ENCODE data around the gene SLC25A21.
"Not testable (repeated sequence)": the region's sequence is repeated elsewhere in the genome, so short reads cannot be mapped to it uniquely, and the experiment has no call there.

The SLC25A21 gene

GRCh38 chr14:36700651-36701050 is 471.8 kb downstream of the SLC25A21 start:
- no peak overlapping the region for H2AK5ac ChIP-seq (ENCODE audit: low read depth, low read length)
- no peak overlapping the region for H2BK120ac ChIP-seq (ENCODE audit: low read depth, low read length)
- H3K27ac ChIP-seq (replicated peaks; ENCODE audit: low read length) = no peak overlapping the region
- H3K18ac ChIP-seq (ENCODE audit: low read length) = no peak overlapping the region
- no peak overlapping the region for H2BK15ac ChIP-seq (ENCODE audit: low read length)
- no peaks in the 10 kb centered on the region for H3K79me1 ChIP-seq (ENCODE audit: low read depth, low read length)
- H2AFZ ChIP-seq (ENCODE audit: low read length) = no peak overlapping the region
- no peak overlapping the region for H3K4me3 ChIP-seq (ENCODE audit: low read length in 2 of 2)
- no peak overlapping the region for H4K8ac ChIP-seq (ENCODE audit: low read depth, low read length)
- no peak overlapping the region for H4K91ac ChIP-seq (ENCODE audit: low read depth, low read length, poor library complexity)
- H3K27me3 ChIP-seq (ENCODE audit: control insufficient read depth in 3 of 3, insufficient read depth in 3 of 3, low read depth in 1 of 3, low read length in 3 of 3) = no peaks in the 10 kb centered on the region
- no peak overlapping the region for H3K4ac ChIP-seq (ENCODE audit: low read length)
- H3K9me3 ChIP-seq (replicated peaks in 1 of 2; ENCODE audit: control insufficient read depth in 2 of 2, insufficient read depth in 1 of 2, low read depth in 1 of 2, low read length in 2 of 2) = no peaks in the 10 kb centered on the region
- peaks cover 0 to 2% of the 10 kb centered on the region in 2 donors for H3K4me1 ChIP-seq (ENCODE audit: control insufficient read depth in 2 of 2, insufficient read depth in 1 of 2, low read depth in 1 of 2, low read length in 2 of 2)
- WGBS, 2 donors (ENCODE audit: extremely low coverage in 2 of 2, insufficient read length in 2 of 2, insufficient replicate concordance in 1 of 2) = no CpG with 5 or more reads among the region's 1 CpG
- no peak overlapping the region for H3K14ac ChIP-seq (ENCODE audit: low read length)
- H3K23ac ChIP-seq (ENCODE audit: low read depth, low read length, poor library complexity) = no peak overlapping the region
- H2BK12ac ChIP-seq (ENCODE audit: low read length) = no peak overlapping the region
- H2BK5ac ChIP-seq (ENCODE audit: low read length) = no peak overlapping the region
- DNase-seq (ENCODE audit: low spot score) = no peak
- H3K4me2 ChIP-seq (ENCODE audit: insufficient read depth, low read length, poor library complexity, severe bottlenecking) = no peak overlapping the region
- no peaks in the 10 kb centered on the region for H3K36me3 ChIP-seq (replicated peaks in 1 of 2; ENCODE audit: control insufficient read depth in 2 of 2, insufficient read depth in 2 of 2, low read length in 2 of 2)
- no peak overlapping the region for H3K9ac ChIP-seq (ENCODE audit: low read depth, low read length, poor library complexity)

- H3K18ac ChIP-seq (ENCODE audit: low read length) = peak overlapping the region; percentile 8
- H2BK15ac ChIP-seq (ENCODE audit: low read length); H3K9me3 ChIP-seq (replicated peaks in 1 of 2; ENCODE audit: control insufficient read depth in 2 of 2, insufficient read depth in 1 of 2, low read depth in 1 of 2, low read length in 2 of 2); H3K27me3 ChIP-seq (ENCODE audit: control insufficient read depth in 3 of 3, insufficient read depth in 3 of 3, low read depth in 1 of 3, low read length in 3 of 3); H2BK120ac ChIP-seq (ENCODE audit: low read depth, low read length); H3K14ac ChIP-seq (ENCODE audit: low read length); H3K4ac ChIP-seq (ENCODE audit: low read length); H2BK12ac ChIP-seq (ENCODE audit: low read length); H2AK5ac ChIP-seq (ENCODE audit: low read depth, low read length); H4K8ac ChIP-seq (ENCODE audit: low read depth, low read length); H3K9ac ChIP-seq (ENCODE audit: low read depth, low read length, poor library complexity); H2AFZ ChIP-seq (ENCODE audit: low read length); H3K79me1 ChIP-seq (ENCODE audit: low read depth, low read length); H3K4me1 ChIP-seq (ENCODE audit: control insufficient read depth in 2 of 2, insufficient read depth in 1 of 2, low read depth in 1 of 2, low read length in 2 of 2); H3K4me2 ChIP-seq (ENCODE audit: insufficient read depth, low read length, poor library complexity, severe bottlenecking); H3K4me3 ChIP-seq (ENCODE audit: low read length in 2 of 2); H3K27ac ChIP-seq (replicated peaks; ENCODE audit: low read length); H2BK5ac ChIP-seq (ENCODE audit: low read length); H3K36me3 ChIP-seq (replicated peaks in 1 of 2; ENCODE audit: control insufficient read depth in 2 of 2, insufficient read depth in 2 of 2, low read length in 2 of 2); H3K23ac ChIP-seq (ENCODE audit: low read depth, low read length, poor library complexity); DNase-seq (ENCODE audit: low spot score): not testable (repeated sequence)
- H4K91ac ChIP-seq (ENCODE audit: low read depth, low read length, poor library complexity) = peak overlapping the region; percentile 64
- WGBS, 2 donors (ENCODE audit: extremely low coverage in 2 of 2, insufficient read length in 2 of 2, insufficient replicate concordance in 1 of 2) = no CpG with 5 or more reads among the region's 7 CpGs
Observed at GRCh38 chr14:36699420-36699819, 473.0 kb downstream of the SLC25A21 start.

- H2BK12ac ChIP-seq (ENCODE audit: low read length) = no peak overlapping the region
- no peak overlapping the region for H3K9ac ChIP-seq (ENCODE audit: low read depth, low read length, poor library complexity)
- H3K27me3 ChIP-seq (ENCODE audit: control insufficient read depth in 3 of 3, insufficient read depth in 3 of 3, low read depth in 1 of 3, low read length in 3 of 3) = no peaks in the 10 kb centered on the region
- no peak overlapping the region for H2BK5ac ChIP-seq (ENCODE audit: low read length)
- no peak overlapping the region for H4K8ac ChIP-seq (ENCODE audit: low read depth, low read length)
- H3K9me3 ChIP-seq (replicated peaks in 1 of 2; ENCODE audit: control insufficient read depth in 2 of 2, insufficient read depth in 1 of 2, low read depth in 1 of 2, low read length in 2 of 2) = no peaks in the 10 kb centered on the region
- H3K23ac ChIP-seq (ENCODE audit: low read depth, low read length, poor library complexity) = no peak overlapping the region
- H4K91ac ChIP-seq (ENCODE audit: low read depth, low read length, poor library complexity) = no peak overlapping the region
- DNase-seq (ENCODE audit: low spot score) = no peak
- H3K4ac ChIP-seq (ENCODE audit: low read length) = no peak overlapping the region
- no peak overlapping the region for H2AFZ ChIP-seq (ENCODE audit: low read length)
- no peak overlapping the region for H2BK15ac ChIP-seq (ENCODE audit: low read length)
- H3K36me3 ChIP-seq (replicated peaks in 1 of 2; ENCODE audit: control insufficient read depth in 2 of 2, insufficient read depth in 2 of 2, low read length in 2 of 2) = no peaks in the 10 kb centered on the region
- H3K14ac ChIP-seq (ENCODE audit: low read length) = no peak overlapping the region
- no peak overlapping the region for H3K4me2 ChIP-seq (ENCODE audit: insufficient read depth, low read length, poor library complexity, severe bottlenecking)
- WGBS, 2 donors (ENCODE audit: extremely low coverage in 2 of 2, insufficient read length in 2 of 2, insufficient replicate concordance in 1 of 2) = no CpG with 5 or more reads among the region's 1 CpG
- H3K27ac ChIP-seq (replicated peaks; ENCODE audit: low read length) = no peak overlapping the region
- no peak overlapping the region for H2BK120ac ChIP-seq (ENCODE audit: low read depth, low read length)
- H3K4me3 ChIP-seq (ENCODE audit: low read length in 2 of 2) = no peak overlapping the region
- peaks cover 0 to 3% of the 10 kb centered on the region in 2 donors for H3K4me1 ChIP-seq (ENCODE audit: control insufficient read depth in 2 of 2, insufficient read depth in 1 of 2, low read depth in 1 of 2, low read length in 2 of 2)
- H3K79me1 ChIP-seq (ENCODE audit: low read depth, low read length) = no peaks in the 10 kb centered on the region
- no peak overlapping the region for H3K18ac ChIP-seq (ENCODE audit: low read length)
- H2AK5ac ChIP-seq (ENCODE audit: low read depth, low read length) = no peak overlapping the region
Observed at GRCh38 chr14:36690311-36691040, 481.9 kb downstream of the SLC25A21 start.

GRCh38 chr14:36684946-36685345 is 487.5 kb downstream of the SLC25A21 start:
- no peak overlapping the region for H3K23ac ChIP-seq (ENCODE audit: low read depth, low read length, poor library complexity)
- no peak overlapping the region for H3K4ac ChIP-seq (ENCODE audit: low read length)
- H3K27ac ChIP-seq (replicated peaks; ENCODE audit: low read length) = no peak overlapping the region
- H3K79me1 ChIP-seq (ENCODE audit: low read depth, low read length) = no peaks in the 10 kb centered on the region
- no peak for DNase-seq (ENCODE audit: low spot score)
- no peak overlapping the region for H3K4me3 ChIP-seq (ENCODE audit: low read length in 2 of 2)
- no peak overlapping the region for H2BK15ac ChIP-seq (ENCODE audit: low read length)
- no peaks in the 10 kb centered on the region for H3K9me3 ChIP-seq (replicated peaks in 1 of 2; ENCODE audit: control insufficient read depth in 2 of 2, insufficient read depth in 1 of 2, low read depth in 1 of 2, low read length in 2 of 2)
- H3K4me2 ChIP-seq (ENCODE audit: insufficient read depth, low read length, poor library complexity, severe bottlenecking) = no peak overlapping the region
- no peaks in the 10 kb centered on the region for H3K36me3 ChIP-seq (replicated peaks in 1 of 2; ENCODE audit: control insufficient read depth in 2 of 2, insufficient read depth in 2 of 2, low read length in 2 of 2)
- H3K27me3 ChIP-seq (ENCODE audit: control insufficient read depth in 3 of 3, insufficient read depth in 3 of 3, low read depth in 1 of 3, low read length in 3 of 3) = no peaks in the 10 kb centered on the region
- H2AFZ ChIP-seq (ENCODE audit: low read length) = no peak overlapping the region
- no peak overlapping the region for H2BK12ac ChIP-seq (ENCODE audit: low read length)
- no peak overlapping the region for H4K8ac ChIP-seq (ENCODE audit: low read depth, low read length)
- no peak overlapping the region for H2AK5ac ChIP-seq (ENCODE audit: low read depth, low read length)
- H3K4me1 ChIP-seq (ENCODE audit: control insufficient read depth in 2 of 2, insufficient read depth in 1 of 2, low read depth in 1 of 2, low read length in 2 of 2) = no peaks in the 10 kb centered on the region
- H3K14ac ChIP-seq (ENCODE audit: low read length) = no peak overlapping the region
- no peak overlapping the region for H2BK5ac ChIP-seq (ENCODE audit: low read length)
- no peak overlapping the region for H3K9ac ChIP-seq (ENCODE audit: low read depth, low read length, poor library complexity)
- no peak overlapping the region for H4K91ac ChIP-seq (ENCODE audit: low read depth, low read length, poor library complexity)
- no CpG with 5 or more reads among the region's 3 CpGs for WGBS, 2 donors (ENCODE audit: extremely low coverage in 2 of 2, insufficient read length in 2 of 2, insufficient replicate concordance in 1 of 2)
- no peak overlapping the region for H2BK120ac ChIP-seq (ENCODE audit: low read depth, low read length)
- no peak overlapping the region for H3K18ac ChIP-seq (ENCODE audit: low read length)

All from neuronal stem cell (in vitro differentiated cells).